Activated T-helper 2 cell treated with anti-CD3 and anti-CD28 coated beads, Interferon-gamma antibody, Interleukin-2, Interleukin-4, amounts not matched to agents 10 μg/mL and 5 μg/mL and 100 μg/mL, durations not matched to agents 14 hours and 24 hours and 36 hours (primary cell): ENCODE measurements around the gene PEF1. TPM values are rescaled to one million over a fixed set of nuclear protein-coding genes. Genes with fewer than 3 reads are reported as not detected.

Source experiments
- DNase-seq: peaks from one replicate; pipeline ENCODE4 v3.0.0; 2021; ENCODE audit warnings: low spot score
- H3K27ac Mint-ChIP-seq: one replicate; pipeline ENCODE4 v1.8.0; 2021; ENCODE audit warnings: mixed read lengths
- H3K27me3 Mint-ChIP-seq: one replicate; pipeline ENCODE4 v1.8.0; 2021; ENCODE audit warnings: low read depth, mixed read lengths
- H3K36me3 Mint-ChIP-seq: one replicate; pipeline ENCODE4 v1.8.0; 2021; ENCODE audit warnings: low read depth, mixed read lengths
- H3K4me1 Mint-ChIP-seq: one replicate; pipeline ENCODE4 v1.8.0; 2021; ENCODE audit warnings: low read depth, mixed read lengths
- H3K4me3 Mint-ChIP-seq: one replicate; pipeline ENCODE4 v1.8.0; 2021; ENCODE audit warnings: low read depth, mild to moderate bottlenecking, moderate library complexity, mixed read lengths
- H3K9me3 Mint-ChIP-seq: one replicate; pipeline ENCODE4 v1.8.0; 2021; ENCODE audit warnings: mixed read lengths
- intact Hi-C: fragments of 100-400 bp; cut with micrococcal nuclease; formaldehyde crosslinking; loops from one replicate; pipeline ENCODE4 v1.15.1; 2023
- total RNA-seq: library from RNA; stranded (reverse); gene quantifications from 2 replicates; pipeline ENCODE4 v1.2.3, GENCODE V29; 2022

PEF1 gene
- total RNA-seq, 1 donor from 2014 or later, result 56.5 TPM

DNA sequence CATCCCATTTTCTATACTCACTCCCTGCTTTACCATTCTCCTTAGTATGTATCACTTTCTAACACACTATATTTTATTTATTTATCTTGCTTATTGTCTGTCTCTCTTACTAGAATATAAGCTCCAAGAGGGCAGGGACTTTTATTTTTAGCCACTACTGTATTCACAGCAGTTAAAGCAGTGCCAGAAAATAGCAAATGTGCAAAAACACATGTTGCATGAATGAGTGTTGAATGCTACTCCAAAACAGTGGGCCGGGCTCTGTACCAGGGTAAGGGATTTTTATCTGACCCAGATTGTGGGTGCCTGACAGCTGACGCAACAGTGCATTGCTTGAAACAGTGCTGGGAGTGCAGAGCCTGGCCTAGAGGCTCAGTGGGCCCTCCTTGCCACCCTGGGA lies 34.4 kb upstream of the PEF1 start:
- H3K27ac Mint-ChIP-seq, result no peak overlapping the region
- H3K4me3 Mint-ChIP-seq, result no peak overlapping the region
- H3K9me3 Mint-ChIP-seq, result no peaks in the 10 kb centered on the region
- intact Hi-C loops, result no loop called here
- H3K36me3 Mint-ChIP-seq, result no peaks in the 10 kb centered on the region
- no peaks in the 10 kb centered on the region for H3K4me1 Mint-ChIP-seq
- peaks cover 3% of the 10 kb centered on the region for H3K27me3 Mint-ChIP-seq
- no peak for DNase-seq

DNA sequence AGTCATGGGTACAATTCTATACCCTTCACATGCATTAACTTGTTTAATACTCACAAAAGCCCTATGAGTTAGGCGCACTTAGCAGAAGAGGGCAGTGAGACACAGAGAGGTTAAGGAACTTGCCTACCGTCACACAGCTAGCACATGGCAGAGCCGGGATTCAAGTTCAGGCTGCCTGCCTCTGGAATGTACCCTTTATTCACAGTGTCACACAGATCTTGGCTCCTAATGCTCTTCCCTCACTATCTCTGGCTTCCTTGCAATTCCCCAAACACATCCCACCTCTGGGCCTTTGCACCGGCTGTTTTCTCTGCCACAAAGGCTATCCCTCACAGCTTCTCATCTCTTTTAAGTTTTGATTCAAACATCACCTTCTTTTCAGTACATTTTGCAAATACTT lies 34.0 kb upstream of the PEF1 start:
- peaks cover 3% of the 10 kb centered on the region for H3K27me3 Mint-ChIP-seq
- intact Hi-C loops, result no loop called here
- no peak overlapping the region for H3K4me3 Mint-ChIP-seq
- no peak for DNase-seq
- no peaks in the 10 kb centered on the region for H3K36me3 Mint-ChIP-seq
- no peak overlapping the region for H3K27ac Mint-ChIP-seq
- no peaks in the 10 kb centered on the region for H3K4me1 Mint-ChIP-seq
- H3K9me3 Mint-ChIP-seq, result no peaks in the 10 kb centered on the region

DNA sequence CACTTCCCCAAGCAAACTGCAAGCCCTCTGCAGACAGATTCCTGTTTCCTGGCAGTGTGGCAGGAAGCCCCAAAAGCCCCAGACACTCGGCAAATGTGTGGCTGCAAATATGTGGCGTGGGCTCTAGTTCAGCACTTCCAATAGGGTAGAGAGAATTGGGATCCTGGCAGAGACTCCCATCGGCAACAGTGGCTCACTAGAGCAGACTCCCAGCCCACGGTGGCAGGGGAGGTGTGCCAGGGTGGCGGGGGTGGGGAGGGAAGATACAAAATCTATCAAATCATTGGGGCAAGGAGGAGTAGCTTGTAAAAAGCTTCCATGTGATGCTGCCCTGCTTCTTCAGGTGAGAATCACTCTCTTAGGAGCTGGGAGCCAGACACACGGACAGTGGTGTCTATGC lies 33.3 kb upstream of the PEF1 start:
- H3K9me3 Mint-ChIP-seq, result no peaks in the 10 kb centered on the region
- no peak for DNase-seq
- no peaks in the 10 kb centered on the region for H3K4me1 Mint-ChIP-seq
- intact Hi-C loops, result no loop called here
- H3K27ac Mint-ChIP-seq, result no peak overlapping the region
- peaks cover 3% of the 10 kb centered on the region for H3K27me3 Mint-ChIP-seq
- no peaks in the 10 kb centered on the region for H3K36me3 Mint-ChIP-seq
- no peak overlapping the region for H3K4me3 Mint-ChIP-seq

DNA sequence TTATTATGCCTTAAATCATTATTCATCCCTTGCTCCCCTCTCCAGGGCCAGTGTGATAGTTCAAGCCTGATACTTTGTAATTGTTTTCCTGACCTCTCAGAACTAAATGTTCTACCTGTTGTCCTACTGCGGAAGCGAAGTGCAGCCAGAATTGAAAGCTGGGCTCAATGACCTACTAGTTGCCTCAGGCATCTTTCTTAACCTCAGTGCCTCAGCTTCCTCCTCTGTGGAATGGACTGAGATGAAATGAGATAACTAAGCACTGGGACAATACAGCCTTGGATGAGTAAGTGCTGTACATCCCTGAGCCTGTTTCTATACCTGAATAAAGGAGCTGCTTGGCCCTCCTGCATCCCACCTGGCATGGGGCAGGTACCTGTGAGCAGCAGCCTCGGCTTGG lies 32.7 kb upstream of the PEF1 start:
- no peaks in the 10 kb centered on the region for H3K36me3 Mint-ChIP-seq
- no peak overlapping the region for H3K27ac Mint-ChIP-seq
- H3K9me3 Mint-ChIP-seq, result no peaks in the 10 kb centered on the region
- intact Hi-C loops, result no loop called here
- no peak overlapping the region for H3K4me3 Mint-ChIP-seq
- no peak for DNase-seq
- H3K27me3 Mint-ChIP-seq, result peaks cover 3% of the 10 kb centered on the region
- no peaks in the 10 kb centered on the region for H3K4me1 Mint-ChIP-seq

DNA sequence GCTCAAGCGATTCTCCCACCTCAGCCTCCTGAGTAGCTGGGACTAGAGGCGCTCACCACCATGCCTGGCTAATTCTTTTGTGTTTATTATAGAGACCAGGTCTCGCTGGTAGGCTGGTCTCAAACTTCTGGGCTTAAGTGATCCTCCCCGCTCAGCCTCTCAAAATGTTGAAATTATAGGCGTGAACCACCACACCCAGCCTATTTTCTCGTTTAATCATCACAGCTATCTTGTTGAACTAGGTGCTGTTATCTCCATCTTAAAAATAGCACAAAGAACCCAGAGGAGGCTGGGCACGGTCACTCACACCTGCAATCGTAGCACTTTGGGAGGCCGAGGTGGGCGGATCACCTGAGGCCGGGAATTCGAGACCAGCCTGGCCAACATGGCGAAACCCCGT lies 31.1 kb upstream of the PEF1 start:
- H3K9me3 Mint-ChIP-seq, result no peaks in the 10 kb centered on the region
- H3K27ac Mint-ChIP-seq, result no peak overlapping the region
- H3K4me3 Mint-ChIP-seq, result no peak overlapping the region
- intact Hi-C loops, result no loop called here
- H3K36me3 Mint-ChIP-seq, result no peaks in the 10 kb centered on the region
- H3K27me3 Mint-ChIP-seq, result peaks cover 11% of the 10 kb centered on the region
- no peaks in the 10 kb centered on the region for H3K4me1 Mint-ChIP-seq
- no peak for DNase-seq

DNA sequence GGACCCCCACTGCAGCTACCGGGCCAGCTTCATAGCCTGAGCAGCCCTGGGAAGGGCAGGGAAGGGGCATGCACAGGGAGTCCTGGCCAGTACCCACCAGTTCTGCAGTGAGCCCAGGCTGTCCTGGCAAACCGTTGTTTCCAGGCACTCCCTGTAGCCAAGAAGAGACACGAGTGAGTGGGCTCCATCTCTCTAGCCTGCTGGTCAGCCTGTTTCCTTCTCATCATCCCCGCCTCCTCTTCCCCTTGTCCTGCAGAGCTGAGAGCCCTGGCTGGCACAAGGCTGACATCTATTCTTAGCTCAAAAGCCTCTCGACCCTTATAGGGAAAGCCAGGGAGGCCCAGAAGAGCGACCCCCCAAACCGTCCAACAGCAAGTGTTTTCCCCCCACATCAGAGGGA lies 30.5 kb upstream of the PEF1 start:
- H3K4me3 Mint-ChIP-seq, result no peak overlapping the region
- no peak overlapping the region for H3K27ac Mint-ChIP-seq
- intact Hi-C loops, result no loop called here
- no peak for DNase-seq
- no peaks in the 10 kb centered on the region for H3K36me3 Mint-ChIP-seq
- peaks cover 14% of the 10 kb centered on the region for H3K27me3 Mint-ChIP-seq
- no peaks in the 10 kb centered on the region for H3K9me3 Mint-ChIP-seq
- H3K4me1 Mint-ChIP-seq, result peaks cover 2% of the 10 kb centered on the region

DNA sequence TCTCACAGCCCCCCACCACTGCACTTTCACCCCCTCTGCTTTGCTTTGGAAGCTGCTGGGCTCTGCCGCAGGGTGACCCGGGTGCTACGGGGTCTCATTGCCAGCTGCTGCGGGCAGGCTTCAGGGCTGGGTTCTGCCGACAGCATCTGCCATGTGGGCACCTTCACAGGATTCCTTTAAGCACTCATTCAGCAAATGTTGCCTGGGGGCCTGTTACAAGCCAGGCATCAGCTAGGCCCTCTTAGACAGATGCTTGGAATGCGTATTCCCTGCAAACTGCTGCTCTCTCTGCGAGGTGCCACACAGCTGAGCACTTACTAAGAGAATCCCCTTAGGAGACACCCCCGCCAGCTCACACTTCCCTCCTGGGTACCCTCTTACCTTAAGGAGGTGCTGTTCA lies 29.9 kb upstream of the PEF1 start:
- H3K36me3 Mint-ChIP-seq, result no peaks in the 10 kb centered on the region
- peaks cover 3% of the 10 kb centered on the region for H3K4me1 Mint-ChIP-seq
- peaks cover 18% of the 10 kb centered on the region for H3K27me3 Mint-ChIP-seq
- no peak for DNase-seq
- intact Hi-C loops, result no loop called here
- H3K4me3 Mint-ChIP-seq, result no peak overlapping the region
- H3K27ac Mint-ChIP-seq, result no peak overlapping the region
- H3K9me3 Mint-ChIP-seq, result no peaks in the 10 kb centered on the region

DNA sequence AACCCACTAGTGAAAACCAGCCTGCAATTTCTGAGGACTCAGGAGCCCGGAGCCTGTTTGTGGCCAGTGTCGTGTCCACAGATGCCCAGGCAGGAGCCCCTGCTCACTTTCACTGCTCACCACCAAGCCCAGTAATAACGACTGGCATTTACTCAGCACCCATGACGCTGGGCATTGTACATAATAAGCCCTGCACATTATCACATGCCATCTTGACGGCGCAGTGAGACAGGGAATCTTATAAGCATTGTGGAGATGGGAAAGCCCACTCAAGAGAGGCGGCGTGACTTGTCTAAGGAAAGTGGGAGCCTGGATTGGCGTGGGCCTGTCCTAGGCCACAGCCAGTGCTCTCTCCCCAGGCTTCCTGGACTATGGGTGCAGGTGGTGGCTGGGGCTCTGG lies 28.8 kb upstream of the PEF1 start:
- no peak for DNase-seq
- H3K36me3 Mint-ChIP-seq, result no peaks in the 10 kb centered on the region
- no peak overlapping the region for H3K27ac Mint-ChIP-seq
- H3K4me1 Mint-ChIP-seq, result peaks cover 3% of the 10 kb centered on the region
- H3K9me3 Mint-ChIP-seq, result no peaks in the 10 kb centered on the region
- intact Hi-C loops, result no loop called here
- H3K4me3 Mint-ChIP-seq, result no peak overlapping the region
- H3K27me3 Mint-ChIP-seq, result peaks cover 26% of the 10 kb centered on the region

DNA sequence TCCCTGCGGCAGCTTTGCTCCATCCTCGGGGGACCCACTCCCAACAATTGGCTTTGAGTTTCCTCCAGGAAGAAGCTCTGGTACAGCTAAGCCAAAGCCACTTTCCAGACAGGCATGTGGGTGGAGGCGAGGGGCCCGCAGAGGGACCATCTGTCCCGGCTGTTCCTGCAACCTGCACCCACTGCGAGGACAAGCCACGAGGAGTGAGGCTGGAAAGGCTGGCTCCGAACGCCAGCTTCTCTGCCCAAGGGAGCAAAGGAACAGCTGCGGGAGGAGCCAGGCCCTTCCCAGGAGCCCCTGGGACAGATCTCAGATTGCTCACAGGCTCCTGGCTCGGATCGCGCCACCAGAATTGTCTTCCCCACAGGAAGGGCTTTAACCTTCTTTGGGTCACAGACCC lies 28.3 kb upstream of the PEF1 start:
- Mint-ChIP-seq H3K4me3 (no peak overlapping the region), H3K27me3 (peaks cover 26% of the 10 kb centered on the region), H3K27ac (no peak overlapping the region), H3K36me3 (no peaks in the 10 kb centered on the region), H3K9me3 (no peaks in the 10 kb centered on the region), H3K4me1 (peaks cover 3% of the 10 kb centered on the region)
- no peak for DNase-seq
- intact Hi-C loops, result no loop called here

DNA sequence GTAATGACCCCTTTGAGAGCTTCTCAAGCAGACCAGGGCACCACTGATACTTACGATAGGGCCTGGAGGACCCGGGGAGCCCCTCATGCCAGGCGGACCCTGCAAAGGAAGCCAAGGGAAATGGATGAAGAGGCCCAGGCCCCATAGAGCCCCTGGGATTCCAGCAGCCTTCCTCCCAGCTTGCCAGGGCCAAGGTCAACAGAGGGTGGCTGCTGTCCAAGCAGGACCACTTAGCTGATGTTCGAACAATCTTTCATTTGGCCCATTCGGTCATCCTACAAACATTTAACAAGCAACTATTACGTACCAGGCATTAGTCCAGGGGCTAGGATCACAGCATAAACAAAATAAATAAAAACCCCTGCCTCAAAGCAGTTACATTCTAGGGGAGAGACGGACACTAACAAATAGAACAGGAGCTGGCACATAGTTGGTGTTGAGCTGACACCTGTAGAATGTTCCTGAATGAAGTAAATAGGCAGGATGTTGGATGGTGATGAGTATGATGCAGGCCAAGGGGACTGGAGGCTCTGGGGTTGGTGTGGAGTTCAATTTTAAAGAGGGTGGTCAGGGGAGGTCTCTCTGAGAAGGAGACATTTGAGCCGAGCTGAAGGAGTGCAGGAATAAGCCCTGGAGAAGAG lies 27.0 kb upstream of the PEF1 start:
- Mint-ChIP-seq H3K27me3 (peaks cover 23% of the 10 kb centered on the region), H3K36me3 (no peaks in the 10 kb centered on the region), H3K4me3 (no peak overlapping the region), H3K27ac (no peak overlapping the region), H3K9me3 (no peaks in the 10 kb centered on the region), H3K4me1 (peaks cover 3% of the 10 kb centered on the region)
- no peak for DNase-seq
- intact Hi-C loops, result no loop called here

DNA sequence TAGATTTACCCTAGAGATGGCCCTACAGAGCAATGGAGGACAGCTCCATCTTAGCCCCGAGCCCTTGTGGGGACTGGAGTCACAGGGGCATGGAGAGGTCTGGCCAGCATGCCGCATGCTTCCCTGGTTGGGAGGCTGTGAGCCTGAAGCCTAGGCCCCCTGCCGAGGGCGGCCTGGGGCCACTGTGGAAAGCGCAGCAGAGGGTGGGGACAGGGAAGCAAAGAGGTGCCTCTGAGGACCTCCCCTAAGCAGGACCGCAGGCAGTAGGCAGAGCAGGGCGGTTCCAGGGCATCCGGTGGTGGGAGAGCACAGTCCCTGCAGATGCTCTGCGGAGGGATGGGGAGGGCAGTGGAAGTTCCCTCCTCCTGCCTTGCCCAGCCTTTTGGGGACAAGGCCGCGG lies 26.5 kb upstream of the PEF1 start:
- intact Hi-C loops, result no loop called here
- H3K4me1 Mint-ChIP-seq, result peaks cover 3% of the 10 kb centered on the region
- peaks cover 23% of the 10 kb centered on the region for H3K27me3 Mint-ChIP-seq

DNA sequence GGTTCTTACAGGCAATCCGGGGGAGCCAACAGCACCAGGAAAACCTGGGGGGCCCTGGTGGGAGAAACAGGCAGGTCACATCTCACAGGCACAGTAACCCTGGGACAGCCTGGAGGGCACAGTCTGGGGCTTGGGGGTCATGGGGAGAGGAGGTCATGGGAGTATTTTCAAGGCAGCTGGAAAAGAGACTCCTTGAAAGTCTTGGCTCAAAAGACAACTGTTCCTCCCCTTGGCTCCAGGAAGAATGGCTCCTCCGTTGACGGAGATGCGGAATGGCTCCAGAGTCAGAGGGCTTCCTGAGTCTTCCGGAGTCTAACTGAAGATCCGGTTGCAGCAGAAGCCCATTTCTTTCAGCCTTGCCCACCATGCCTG lies 25.9 kb upstream of the PEF1 start:
- Mint-ChIP-seq H3K27me3 (peaks cover 23% of the 10 kb centered on the region), H3K4me3 (no peak overlapping the region), H3K36me3 (no peaks in the 10 kb centered on the region), H3K27ac (no peak overlapping the region), H3K9me3 (no peaks in the 10 kb centered on the region), H3K4me1 (peaks cover 3% of the 10 kb centered on the region)
- intact Hi-C loops, result no loop called here
- no peak for DNase-seq

More for the DNA sequence above, 26.5 kb upstream of the PEF1 start:
- no peak overlapping the region for H3K4me3 Mint-ChIP-seq
- no peak for DNase-seq
- no peaks in the 10 kb centered on the region for H3K9me3 Mint-ChIP-seq
- H3K27ac Mint-ChIP-seq, result no peak overlapping the region
- H3K36me3 Mint-ChIP-seq, result no peaks in the 10 kb centered on the region

DNA sequence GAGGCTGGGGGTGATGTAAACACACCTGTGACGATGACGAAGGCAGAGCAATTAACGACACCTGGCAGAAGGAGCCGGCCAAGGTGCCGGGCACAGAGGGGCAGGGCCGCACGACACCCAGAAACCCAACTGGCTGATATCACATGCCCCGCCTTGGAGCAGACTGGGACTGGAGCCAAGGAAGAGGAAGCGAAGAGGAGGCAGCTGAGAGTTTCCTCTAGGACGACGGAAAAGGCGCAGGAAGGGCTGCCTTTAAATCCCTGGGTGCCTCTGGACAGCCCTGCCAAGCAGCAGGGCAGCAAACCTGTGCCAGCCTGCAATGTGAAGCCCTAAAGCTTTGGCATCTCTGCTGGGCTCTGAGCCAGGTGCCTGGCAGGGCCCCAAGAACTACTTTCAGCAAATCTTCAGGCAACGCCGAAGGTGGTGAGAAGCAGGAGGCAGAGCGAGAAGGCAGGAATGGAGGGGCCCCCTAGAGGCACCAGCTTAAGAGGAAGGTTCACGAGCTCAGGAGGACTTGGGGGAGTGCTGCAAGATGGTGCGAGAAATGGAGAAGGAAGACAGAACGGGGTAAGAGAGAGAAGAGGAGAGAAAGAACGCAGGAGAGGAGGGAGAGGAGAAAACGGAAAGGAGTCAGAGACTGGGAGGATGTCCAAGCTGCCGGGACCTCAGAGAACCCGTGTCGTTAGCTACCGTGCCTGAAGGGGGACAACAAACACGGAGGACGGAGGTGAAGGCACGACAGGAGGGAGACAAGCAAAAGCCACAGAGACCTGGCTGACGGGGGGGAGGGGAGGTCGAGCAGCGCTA lies 25.3 kb upstream of the PEF1 start:
- Mint-ChIP-seq H3K27ac (no peak overlapping the region), H3K4me3 (peak overlapping the region; percentile 22), H3K27me3 (peaks cover 23% of the 10 kb centered on the region), H3K36me3 (no peaks in the 10 kb centered on the region), H3K9me3 (no peaks in the 10 kb centered on the region), H3K4me1 (peaks cover 3% of the 10 kb centered on the region)
- DNase-seq, result no peak
- intact Hi-C loops, result no loop called here
